ENCODE results near the gene PHLPP1.

The PHLPP1 gene

DNA sequence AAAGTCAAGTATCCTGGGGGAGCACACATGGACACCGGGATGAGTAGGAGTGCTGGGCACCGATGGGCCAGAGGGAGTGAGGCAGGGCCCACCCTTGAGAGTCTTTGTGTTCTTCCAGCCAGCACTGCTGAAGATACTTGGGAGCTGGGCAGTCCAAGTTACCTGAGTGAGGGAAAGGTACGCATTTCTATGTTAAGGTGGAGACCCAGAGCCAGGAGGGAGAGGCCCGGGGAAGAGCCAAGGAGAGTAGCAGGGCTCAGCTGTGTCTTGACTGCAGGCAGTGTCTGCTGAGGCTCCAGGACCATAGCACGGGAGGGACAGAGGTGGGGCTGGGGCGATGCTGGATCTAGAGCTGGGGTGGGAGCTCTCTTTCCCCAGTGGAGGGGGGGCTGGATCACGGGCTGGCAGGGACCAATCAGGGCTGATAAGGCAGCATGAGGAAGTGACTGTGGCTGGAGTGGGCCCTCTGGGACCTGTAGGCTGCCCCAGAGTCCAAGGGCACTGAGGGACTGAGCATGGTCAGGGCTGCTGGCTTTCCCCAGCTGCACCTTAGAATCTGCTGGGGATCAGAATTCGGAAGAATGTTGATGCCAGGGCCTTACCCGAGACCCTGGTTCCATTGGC, 289.2 kb downstream of the PHLPP1 start:
- DNase-seq (ENCODE audit: low spot score) = no peak

DNA sequence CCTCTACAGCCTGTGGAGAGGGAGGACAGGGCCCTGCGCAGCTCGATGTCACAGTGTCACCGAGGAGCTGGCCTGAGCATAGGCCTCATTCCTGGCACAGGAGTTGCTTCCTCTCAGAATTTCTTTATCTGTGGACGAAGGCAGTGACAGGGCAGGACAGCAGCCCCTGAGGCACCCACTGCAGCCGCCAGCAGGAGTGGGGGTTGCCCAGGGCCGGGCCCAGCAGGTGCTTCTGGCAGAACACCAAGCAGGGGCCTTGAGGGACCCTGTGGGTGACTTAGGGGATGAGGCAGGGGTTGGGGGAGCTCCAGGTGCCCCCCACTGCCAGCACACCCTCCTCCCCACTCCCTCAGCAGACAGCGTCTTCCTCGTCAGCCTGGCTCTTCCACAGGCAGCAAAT, 290.0 kb downstream of the PHLPP1 start:
- no peak for DNase-seq (ENCODE audit: low spot score)

DNA sequence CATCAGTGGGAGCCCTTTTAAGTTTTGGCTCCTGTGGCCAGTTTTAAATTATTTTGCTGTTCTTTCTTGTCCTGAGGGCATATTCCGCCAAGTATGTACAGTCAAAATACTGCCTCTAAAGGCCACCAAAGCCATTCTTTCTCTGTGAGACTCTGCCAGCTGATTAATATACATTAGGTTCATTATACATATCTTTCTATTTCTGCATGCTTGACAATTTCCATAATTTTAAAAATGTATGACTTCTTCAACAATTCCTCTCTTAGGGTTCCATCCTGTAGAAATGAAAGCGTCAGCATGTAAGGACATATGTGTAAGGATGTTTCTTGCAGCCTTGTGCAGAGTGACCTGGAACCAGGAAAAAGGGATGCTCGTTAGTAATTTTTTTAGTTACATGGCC, 291.9 kb downstream of the PHLPP1 start:
- DNase-seq (ENCODE audit: low spot score) = no peak

DNA sequence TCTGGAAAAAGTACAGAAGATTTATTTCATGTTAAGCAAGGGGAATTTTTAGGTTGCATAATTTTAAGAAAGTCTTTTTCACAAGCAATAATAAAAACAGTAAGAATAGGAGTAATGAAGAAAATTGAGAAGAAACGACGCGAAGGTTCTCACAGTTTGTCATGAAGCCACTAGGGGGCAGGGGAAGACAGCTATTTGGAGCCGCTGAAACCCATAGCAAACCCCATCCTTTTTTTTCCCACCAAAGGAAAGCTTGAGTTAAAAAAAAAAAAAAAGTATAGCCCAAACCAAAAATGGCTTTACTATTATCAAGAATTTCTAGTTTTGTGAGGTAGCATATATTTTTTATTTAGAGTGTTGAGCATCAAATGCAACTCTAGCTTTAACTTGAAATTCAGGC, 300.9 kb downstream of the PHLPP1 start:
- DNase-seq (ENCODE audit: low spot score) = peak; percentile 66

DNA sequence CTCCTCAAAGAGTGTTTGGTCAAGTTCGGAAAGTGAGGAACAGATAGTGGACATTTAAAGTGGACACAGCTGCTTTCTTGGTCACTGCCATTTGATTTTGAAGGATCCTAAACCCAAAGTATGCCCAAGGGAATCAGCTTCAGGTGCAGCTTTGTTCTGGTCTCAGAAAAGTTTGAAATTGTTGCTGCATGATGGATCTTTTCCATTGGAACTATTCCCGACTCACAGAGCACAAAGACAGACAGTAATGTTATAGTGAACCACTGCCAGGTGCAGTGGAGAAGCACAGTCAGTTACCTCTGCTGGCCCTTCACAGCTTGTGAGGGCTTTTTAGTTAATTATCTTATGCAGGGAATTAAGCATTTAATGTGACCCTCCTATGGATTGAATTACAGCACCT, 301.7 kb downstream of the PHLPP1 start:
- no peak for DNase-seq (ENCODE audit: low spot score)

DNA sequence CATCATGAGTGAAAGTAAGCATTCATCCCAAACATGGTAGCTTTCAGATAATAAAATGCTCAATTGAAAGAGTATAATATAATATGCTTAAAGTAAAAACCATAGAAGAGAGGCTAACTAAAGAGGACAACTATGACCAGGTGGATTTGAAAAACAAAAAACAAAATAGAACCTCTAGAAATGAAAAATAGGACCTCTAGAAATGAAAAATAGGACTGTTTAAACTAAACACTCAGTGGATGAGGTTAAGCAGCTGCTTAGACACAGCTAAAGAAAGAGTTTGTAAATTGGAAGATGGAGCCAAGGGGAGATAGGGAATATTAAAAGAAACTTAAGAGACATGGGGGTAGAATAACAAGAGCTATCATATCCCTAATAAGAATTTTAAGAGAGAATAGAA, 302.6 kb downstream of the PHLPP1 start:
- no peak for DNase-seq (ENCODE audit: low spot score)

DNA sequence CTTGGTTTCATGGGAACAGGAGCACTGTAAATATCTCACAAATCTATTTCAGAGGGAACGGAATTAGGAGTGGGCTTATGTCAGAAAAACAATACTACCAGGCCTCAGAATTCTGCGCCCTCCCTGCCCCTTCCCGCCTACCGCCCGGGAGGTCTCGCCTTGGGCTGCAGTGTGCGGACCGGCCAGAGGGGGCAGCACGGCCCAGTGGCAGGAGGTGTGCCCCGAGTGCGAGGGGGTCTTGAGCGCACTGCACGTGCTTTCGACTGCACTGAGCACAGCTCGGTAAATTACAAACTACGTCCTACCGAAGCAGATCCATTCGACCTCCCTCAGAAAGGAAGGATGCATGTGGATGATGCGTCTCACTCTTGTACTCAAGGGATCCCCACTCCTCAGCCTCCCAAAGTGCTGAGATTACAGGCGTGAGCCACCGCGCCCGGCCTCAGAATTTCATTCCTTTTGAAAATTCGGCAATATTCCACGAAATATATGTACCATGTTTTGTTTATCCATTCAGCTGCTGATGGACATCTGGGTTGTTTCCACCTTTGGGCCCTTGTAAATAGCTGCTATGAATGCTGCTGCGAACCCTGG, 307.2 kb downstream of the PHLPP1 start:
- no peak for DNase-seq (ENCODE audit: low spot score)

DNA sequence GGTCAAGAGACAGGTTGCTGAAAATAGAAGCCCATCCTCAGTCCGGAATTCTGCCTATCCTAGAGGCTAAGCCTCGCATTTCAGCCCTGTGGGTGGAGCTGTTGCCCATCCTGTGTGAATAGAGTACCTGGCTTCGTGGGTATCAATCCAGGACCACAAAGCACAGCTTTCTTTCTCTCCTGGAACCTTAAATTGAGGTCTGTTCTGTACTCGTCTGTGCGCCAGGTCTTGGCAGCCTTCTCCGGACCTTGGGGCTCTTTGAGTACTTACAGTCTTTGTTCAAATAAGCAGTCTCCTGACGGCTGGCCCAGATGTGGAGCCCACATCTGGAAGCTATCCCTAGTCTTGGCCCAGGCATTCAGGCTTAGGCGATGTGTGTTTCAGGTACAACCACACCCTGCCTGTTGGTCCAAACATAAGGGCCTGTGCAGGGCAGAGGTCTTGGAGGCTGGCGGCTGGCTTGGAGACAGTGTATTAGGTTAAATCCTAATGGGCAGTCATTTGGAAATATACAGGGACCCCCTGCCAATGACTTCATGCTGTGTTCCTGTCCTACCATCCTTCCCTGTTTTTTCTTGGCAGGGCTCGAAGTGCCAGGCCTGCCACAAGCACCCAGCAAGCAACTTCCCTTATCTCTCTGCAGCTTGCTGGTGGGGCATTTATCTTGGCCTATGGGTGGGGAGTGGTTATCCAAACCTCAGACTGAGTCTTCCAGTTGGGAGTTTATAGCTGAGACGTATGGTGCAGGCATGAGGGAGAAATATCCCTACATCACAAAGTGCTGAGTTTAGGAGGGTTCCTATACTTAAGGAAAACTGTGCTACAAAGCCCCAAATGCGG, 310.1 kb downstream of the PHLPP1 start:
- no peak for DNase-seq (ENCODE audit: low spot score)

DNA sequence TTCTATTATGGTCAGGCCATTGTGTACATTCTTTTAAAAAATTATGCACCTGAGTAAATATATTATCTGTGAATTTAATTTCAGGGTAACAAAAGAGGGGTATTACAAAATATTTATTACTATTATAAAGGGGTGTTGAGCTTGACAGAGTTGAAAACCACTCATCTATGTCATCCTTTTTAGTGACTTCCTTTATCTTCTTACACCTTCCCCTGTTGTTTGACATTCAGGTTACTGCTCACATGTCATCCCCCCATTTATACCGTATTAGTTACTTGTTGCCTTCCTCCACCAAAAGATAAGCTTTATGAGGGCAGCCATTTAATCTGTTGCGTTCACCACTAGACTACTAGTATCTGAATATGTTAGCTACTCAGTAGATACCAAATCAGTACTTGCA, 313.0 kb downstream of the PHLPP1 start:
- DNase-seq (ENCODE audit: low spot score) = no peak

Data from putamen (tissue), 1 donor.